K562 (cell line): ENCODE data around the gene SPATS2L. TPM values are rescaled to one million over a fixed set of nuclear protein-coding genes. Genes with fewer than 3 reads are reported as not detected.
A peak's percentile ranks its signal among the peaks of the same experiment; 100 is the strongest.

Source experiments
- ATAC-seq: fragments of 200-7000 bp; cut with Tn5 transposase; 3 replicates; pipeline ENCODE4 v1.9.1; 2020; ENCODE audit warnings: moderate library complexity
- BruUV-seq: library from RNA; stranded (reverse); fragments of 400-500 nt; replicated peaks from 2 replicates; lab custom pipeline; 2021; lab: Mats Ljungman, UMichigan
- CTCF ChIA-PET: fragments of 300-600 bp; formaldehyde crosslinking; extraction: SDS; loops from one replicate; lab custom pipeline; 2021; ENCODE audit warnings: low intra/inter-chr PET ratio; lab: Yijun Ruan, JAX
- POLR2A ChIA-PET: fragments of 300-600, 350-650 bp; sonication (Branson Sonifier 250); formaldehyde crosslinking; extraction: SDS; loops from one replicate; lab custom pipeline; 2021; ENCODE audit warnings: antibody characterized with exemption, inconsistent platforms; lab: Yijun Ruan, JAX
- DNase-seq, 4 experiments: peaks; one replicate each; pipeline versions ENCODE4 v3.0.0 to v3.0.0-alpha.2; 2011 to 2018; ENCODE audit warnings: low spot score in 3 of 4, mixed read lengths in 3 of 4; ENCODE audit errors: extremely low read depth in 1 of 4
- FAIRE-seq: peaks from 2 replicates; lab custom pipeline; 2011; peaks lifted over from hg19 to GRCh38; lab: Jason Lieb, UNC
- H2AFZ ChIP-seq: 2 replicates; pipeline ENCODE4 v1.6.0; 2011; ENCODE audit warnings: low read depth, low read length, control low read depth, inconsistent platforms
- H3K27ac ChIP-seq: fragments of 200-600 bp; 3 replicates; pipeline ENCODE4 v1.8.0; 2011; ENCODE audit warnings: low read depth, mild to moderate bottlenecking, control low read depth, inconsistent platforms, low read length, moderate library complexity, mixed read lengths; ENCODE audit errors: extremely low read depth
- H3K27me3 ChIP-seq, 2 experiments: fragments of 300-600 bp in 1 of 2; 2 replicates in 1 of 2; 3 replicates in 1 of 2; pipeline versions ENCODE4 v1.6.0 to v1.8.0; 2011; ENCODE audit warnings: inconsistent platforms in 2 of 2, low read length in 2 of 2, mild to moderate bottlenecking in 1 of 2, mixed read lengths in 1 of 2, moderate library complexity in 1 of 2; ENCODE audit not compliant: control insufficient read depth in 2 of 2, insufficient read depth in 2 of 2
- H3K36me3 ChIP-seq: fragments of 300-600 bp; 3 replicates; pipeline ENCODE4 v1.8.0; 2011; ENCODE audit warnings: mild to moderate bottlenecking, low read length, inconsistent platforms; ENCODE audit not compliant: control insufficient read depth, insufficient read depth
- H3K4me1 ChIP-seq, 2 experiments: fragments of 200-600 bp in 1 of 2; replicated peaks in 1 of 2; 2 replicates in 1 of 2; 3 replicates in 1 of 2; pipeline versions ENCODE4 v1.5.1 to v1.8.0; 2011; ENCODE audit warnings: inconsistent platforms in 2 of 2, low read length in 2 of 2, mild to moderate bottlenecking in 1 of 2, mixed read lengths in 1 of 2, moderate library complexity in 1 of 2; ENCODE audit not compliant: control insufficient read depth in 2 of 2, insufficient read depth in 2 of 2
- H3K4me2 ChIP-seq: 2 replicates; pipeline ENCODE4 v1.6.1; 2011; ENCODE audit warnings: low read length, control low read depth, inconsistent platforms, mixed read lengths; ENCODE audit not compliant: insufficient read depth
- H3K4me3 ChIP-seq: fragments of 200-600 bp; sonication (generic), shearing (Covaris generic); 2 replicates; pipeline ENCODE4 v1.5.1; 2016; ENCODE audit warnings: control low read depth, inconsistent platforms
- H3K79me2 ChIP-seq: fragments of 200-600 bp; 3 replicates; pipeline ENCODE4 v1.8.0; 2011; ENCODE audit warnings: low read length, inconsistent platforms; ENCODE audit not compliant: control insufficient read depth, insufficient read depth
- H3K9ac ChIP-seq, 2 experiments: 2 replicates each; pipeline versions ENCODE4 v1.6.0 to v1.6.1; 2011; ENCODE audit warnings: low read depth in 2 of 2, low read length in 2 of 2, control low read depth in 1 of 2, inconsistent platforms in 1 of 2, mild to moderate bottlenecking in 1 of 2, mixed read lengths in 1 of 2; ENCODE audit not compliant: insufficient read depth in 1 of 2
- H3K9me1 ChIP-seq: one replicate; pipeline ENCODE4 v1.6.0; 2011; ENCODE audit warnings: inconsistent platforms, mild to moderate bottlenecking, low read length, moderate library complexity; ENCODE audit not compliant: control insufficient read depth, insufficient read depth
- H3K9me3 ChIP-seq: replicated peaks from 2 replicates; pipeline ENCODE4 v1.5.1; 2011; ENCODE audit warnings: low read depth, low read length, inconsistent platforms; ENCODE audit not compliant: control insufficient read depth, insufficient read depth
- H4K20me1 ChIP-seq: replicated peaks from 2 replicates; pipeline ENCODE4 v1.6.1; 2011; ENCODE audit warnings: low read length, inconsistent platforms, mixed read lengths; ENCODE audit not compliant: control insufficient read depth, insufficient read depth
- ARID1B ChIP-seq: fragments of 450-650 bp; IDR thresholded peaks from 2 replicates; pipeline ENCODE4 v1.6.1; 2016; ENCODE audit warnings: antibody characterized with exemption, mild to moderate bottlenecking, inconsistent platforms
- BACH1 ChIP-seq: fragments of 200-800 bp; sonication (Bioruptor generic); IDR thresholded peaks from 2 replicates; pipeline ENCODE4 v1.6.1; 2016; ENCODE audit warnings: missing genetic modification characterization, missing compliant biosample characterization
- CBFA2T2 ChIP-seq: fragments of 450-650 bp; conservative IDR thresholded peaks from 2 replicates; pipeline ENCODE4 v1.6.1; 2017; ENCODE audit warnings: mild to moderate bottlenecking
- CEBPB ChIP-seq: fragments of 450-650 bp; IDR thresholded peaks from 2 replicates; pipeline ENCODE4 v1.6.1; 2016; ENCODE audit warnings: missing genetic modification characterization, missing compliant biosample characterization
- CEBPG ChIP-seq, 3 experiments: fragments of 200-800 bp in 1 of 3; sonication (Bioruptor generic) in 1 of 3; sonication (generic) in 1 of 3; formaldehyde crosslinking in 1 of 3; IDR thresholded peaks in 2 of 3; conservative IDR thresholded peaks in 1 of 3; 2 replicates each; pipeline versions ENCODE4 v1.6.1 to v1.8.0; 2016 to 2022; ENCODE audit warnings: missing compliant biosample characterization in 2 of 3, missing genetic modification characterization in 2 of 3, mild to moderate bottlenecking in 1 of 3, missing genetic modification reagents in 1 of 3
- CREBBP ChIP-seq: IDR thresholded peaks from one replicate; pipeline ENCODE4 v1.6.1; 2012; ENCODE audit warnings: low read depth, mild to moderate bottlenecking, control low read depth, inconsistent platforms, low read length
- ELF1 ChIP-seq: fragments of 200-800 bp; sonication (Bioruptor generic); IDR thresholded peaks from 2 replicates; pipeline ENCODE4 v1.6.1; 2016; ENCODE audit warnings: missing genetic modification characterization, missing compliant biosample characterization
- ETV1 ChIP-seq: fragments of 450-650 bp; conservative IDR thresholded peaks from 2 replicates; pipeline ENCODE4 v1.6.1; 2016; ENCODE audit warnings: missing genetic modification characterization, control low read depth, low read depth, missing compliant biosample characterization
- FOSL1 ChIP-seq: fragments of 200-800 bp; sonication (Bioruptor generic); conservative IDR thresholded peaks from 2 replicates; pipeline ENCODE4 v1.6.1; 2016; ENCODE audit warnings: missing genetic modification characterization, missing compliant biosample characterization
- JUND ChIP-seq, 2 experiments: IDR thresholded peaks; 2 replicates in 1 of 2; 3 replicates in 1 of 2; pipeline ENCODE4 v1.6.1; 2011; ENCODE audit warnings: borderline replicate concordance in 2 of 2, low read depth in 2 of 2, low read length in 2 of 2, improper control_type of control experiment in 1 of 2, missing biosample characterization in 1 of 2, missing genetic modification characterization in 1 of 2, missing genetic modification reagents in 1 of 2
- LEF1 ChIP-seq: fragments of 450-650 bp; IDR thresholded peaks from 2 replicates; pipeline ENCODE4 v1.6.1; 2016; ENCODE audit warnings: mild to moderate bottlenecking
- MAFG ChIP-seq: fragments of 450-650 bp; conservative IDR thresholded peaks from 2 replicates; pipeline ENCODE4 v1.6.1; 2016; ENCODE audit warnings: missing genetic modification characterization, missing compliant biosample characterization
- MAFK ChIP-seq: IDR thresholded peaks from 2 replicates; pipeline ENCODE4 v1.6.1; 2011; ENCODE audit warnings: low read length, improper control_type of control experiment
- MEIS2 ChIP-seq: fragments of 450-650 bp; IDR thresholded peaks from 2 replicates; pipeline ENCODE4 v1.6.1; 2014; ENCODE audit warnings: mild to moderate bottlenecking; ENCODE audit not compliant: partially characterized antibody
- NCOA6 ChIP-seq: fragments of 450-650 bp; IDR thresholded peaks from 2 replicates; pipeline ENCODE4 v1.6.1; 2017; ENCODE audit warnings: mild to moderate bottlenecking
- NFE2 ChIP-seq: IDR thresholded peaks from 2 replicates; pipeline ENCODE4 v1.6.1; 2014; ENCODE audit warnings: antibody characterized with exemption, low read depth
- RBM34 ChIP-seq: fragments of 200-400 bp; formaldehyde crosslinking; IDR thresholded peaks from 2 replicates; pipeline ENCODE4 v1.6.1; 2018; ENCODE audit warnings: low read length, borderline replicate concordance; ENCODE audit not compliant: insufficient read depth
- SMARCA4 ChIP-seq: fragments of 450-650 bp; IDR thresholded peaks from 2 replicates; pipeline ENCODE4 v1.6.1; 2016
- SMARCE1 ChIP-seq: fragments of 450-650 bp; IDR thresholded peaks from 2 replicates; pipeline ENCODE4 v1.7.1; 2016; ENCODE audit warnings: mild to moderate bottlenecking
- TFAM ChIP-seq: fragments of 250-450 bp; sonication (Bioruptor Pico); conservative IDR thresholded peaks from 2 replicates; pipeline ENCODE4 v1.5.0; 2021; ENCODE audit warnings: mild to moderate bottlenecking, moderate library complexity
- ZNF175 ChIP-seq: fragments of 200-800 bp; sonication (Bioruptor generic); IDR thresholded peaks from 2 replicates; pipeline ENCODE4 v1.6.1; 2016; ENCODE audit warnings: low read depth, mild to moderate bottlenecking, missing genetic modification characterization, missing compliant biosample characterization
- WGBS: fragments of 100-300 bp; shearing (Covaris generic); methylation state at CpG from one replicate; pipeline ENCODE4 v1.1.6; 2016; ENCODE audit warnings: low coverage, mixed read lengths; ENCODE audit not compliant: insufficient coverage; ENCODE audit errors: missing lambda C conversion rate; 5-methylcytosine and 5-hydroxymethylcytosine counted together
- in situ Hi-C: fragments of 300-500 bp; cut with MboI; formaldehyde crosslinking; loops from 4 replicates; pipeline ENCODE4 v1.15.0; 2018; ENCODE audit warnings: inconsistent platforms, mixed read lengths
- intact Hi-C: fragments of 100-400 bp; cut with micrococcal nuclease; formaldehyde crosslinking; loops from 2 replicates; pipeline ENCODE4 v1.14.2; 2022
- polyA plus RNA-seq, 8 experiments: library from polyadenylated mRNA; depleted of rRNA in 4 of 8; stranded (reverse) in 5 of 8; unstranded in 3 of 8; fragments of >200 nt; fragmentation: Nextera tagmentation in 2 of 8; fragmentation: Illumina TruSeq in 1 of 8; extraction: Ambion mirVana in 2 of 8; extraction: Trizol in 1 of 8; gene quantifications; 2 replicates each; pipeline versions ENCODE4 v1.2.1 to v1.2.3, GENCODE V29; 2011 to 2014; ENCODE audit warnings: inconsistent platforms in 1 of 8, missing spikeins in 1 of 8
- total RNA-seq, 7 experiments: library from RNA; depleted of rRNA in 6 of 7; stranded (reverse); fragments of >200 nt in 6 of 7; fragmentation: Illumina TruSeq in 2 of 7; extraction: Trizol in 2 of 7; gene quantifications; 2 replicates each; pipeline versions ENCODE4 v1.2.1 to v1.2.3, GENCODE V29; 2011 to 2021; ENCODE audit warnings: low replicate concordance in 1 of 7
- TF ChIP-seq, protein P1 (sequence below): fragments of 200-800 bp; sonication (Bioruptor generic); IDR thresholded peaks from 2 replicates; pipeline ENCODE4 v1.6.1; 2017; ENCODE audit warnings: missing genetic modification characterization, missing compliant biosample characterization

The SPATS2L gene
- total and polyA plus RNA-seq, 9 of the 15 experiments (the other 6 are each of a cell fraction or from before 2014, with no cell fraction given), result 11.3 to 41.5 (median 24.9) TPM

DNA sequence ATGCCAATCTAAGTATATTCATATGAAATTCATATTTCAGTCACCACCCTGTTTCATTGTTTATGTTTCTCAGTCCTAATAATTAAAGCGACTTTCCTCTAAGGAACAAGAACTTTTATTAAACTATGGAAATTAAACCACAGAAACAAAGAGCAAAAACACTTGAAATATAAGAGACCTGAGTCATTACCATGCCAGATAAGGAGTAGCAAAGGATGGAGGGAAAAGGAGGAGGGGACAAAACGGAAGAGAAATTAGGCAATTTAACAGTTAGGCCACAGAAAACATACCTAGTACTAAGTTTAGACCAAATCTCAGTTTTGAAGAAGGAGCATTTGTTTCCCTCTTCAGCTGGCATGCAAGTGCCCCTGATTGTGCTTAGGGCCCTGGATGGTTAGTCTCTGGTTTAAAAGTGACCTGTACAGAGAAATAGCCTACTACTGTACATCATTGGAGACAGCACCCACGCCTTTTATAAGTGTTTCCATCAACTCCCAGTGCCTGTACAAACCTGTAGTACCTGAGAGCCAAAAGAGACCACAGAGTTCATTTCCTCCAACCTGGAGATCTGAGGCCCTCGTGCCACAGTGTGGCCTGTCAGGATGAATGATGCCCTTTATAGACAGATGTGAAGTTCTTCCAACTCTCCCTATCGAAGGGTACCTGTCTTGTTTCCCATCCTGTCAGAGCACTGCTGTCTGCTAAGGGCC lies 74.5 kb downstream of the SPATS2L start:
- H3K4me1 ChIP-seq, result peaks cover 2 to 54% of the 10 kb centered on the region in 2 experiments; a peak in 4 of 5 replicates
- peak overlapping the region; percentile 73 for H2AFZ ChIP-seq
- H3K9me3 ChIP-seq, result no peaks in the 10 kb centered on the region
- no peaks in the 10 kb centered on the region for H3K36me3 ChIP-seq
- CTCF ChIA-PET, result no interaction called here
- no peaks in the 10 kb centered on the region for H3K27me3 ChIP-seq
- intact Hi-C loops (no loop called here), in situ Hi-C loops (no loop called here)
- DNase-seq (peak; percentile 14 to 53 (median 26)), ATAC-seq (peak; percentile 57), FAIRE-seq (peak; percentile 51)
- H3K9ac ChIP-seq, result peak overlapping the region in 1 of 2 experiments; percentile 36; a peak in 1 of 4 replicates
- no peaks in the 10 kb centered on the region for H4K20me1 ChIP-seq
- no peaks in the 10 kb centered on the region for H3K9me1 ChIP-seq
- BruUV-seq, result no TSS peak
- no peak overlapping the region for H3K4me3 ChIP-seq
- peak overlapping the region; percentile 58 for H3K27ac ChIP-seq
- POLR2A ChIA-PET, result no interaction called here
- 18% methylated on average over 5 of the region's 5 CpGs for WGBS
- H3K79me2 ChIP-seq, result peaks cover 3% of the 10 kb centered on the region; the same call in 1 of the 3 replicates
- peak overlapping the region; percentile 39; the same call in 1 of the 2 replicates for H3K4me2 ChIP-seq
- TF ChIP-seq RBM34 (no peak), NCOA6 (no peak), MEIS2 (peak; percentile 46), CEBPG (CRISPR knock-in tag; IDR thresholded peaks at IDR 0.05) (no peak), CEBPG (tag; conservative IDR thresholded peaks at IDR 0.05 in 1 of 2, IDR thresholded peaks at IDR 0.05 in 1 of 2) (peak; percentile 54 to 61; a peak in 3 of 4 replicates), ARID1B (peak; percentile 47), CBFA2T2 (no peak), ELF1 (tag) (0 out of 2 replicates have a peak, but pooled peaks have one; percentile 21), CREBBP (no peak), LEF1 (peak; percentile 34; the same call in 1 of the 2 replicates), CEBPB (tag) (peak; percentile 61), ZNF175 (peak; percentile 53; the same call in 1 of the 2 replicates), ETV1 (tag) (0 out of 2 replicates have a peak, but pooled peaks have one; percentile 40), FOSL1 (tag) (peak; percentile 80), BACH1 (tag) (peak; percentile 49; the same call in 1 of the 2 replicates), JUND (IDR thresholded peaks at IDR 0.05; ENCODE audit: borderline replicate concordance, low read depth, low read length) (peak; percentile 61; the same call in 1 of the 2 replicates), JUND (tag; IDR thresholded peaks at IDR 0.05; ENCODE audit: borderline replicate concordance, low read depth, low read length) (0 out of 3 replicates have a peak, but pooled peaks have one; percentile 34), NFE2 (peak; percentile 84), SMARCA4 (peak; percentile 62; the same call in 1 of the 2 replicates), SMARCE1 (peak; percentile 61; the same call in 1 of the 2 replicates), MAFK (peak; percentile 20; the same call in 1 of the 2 replicates), TFAM (CRISPR knock-in tag) (no peak), MAFG (peak; percentile 52; the same call in 1 of the 2 replicates)
- TF ChIP-seq, protein P1, sequence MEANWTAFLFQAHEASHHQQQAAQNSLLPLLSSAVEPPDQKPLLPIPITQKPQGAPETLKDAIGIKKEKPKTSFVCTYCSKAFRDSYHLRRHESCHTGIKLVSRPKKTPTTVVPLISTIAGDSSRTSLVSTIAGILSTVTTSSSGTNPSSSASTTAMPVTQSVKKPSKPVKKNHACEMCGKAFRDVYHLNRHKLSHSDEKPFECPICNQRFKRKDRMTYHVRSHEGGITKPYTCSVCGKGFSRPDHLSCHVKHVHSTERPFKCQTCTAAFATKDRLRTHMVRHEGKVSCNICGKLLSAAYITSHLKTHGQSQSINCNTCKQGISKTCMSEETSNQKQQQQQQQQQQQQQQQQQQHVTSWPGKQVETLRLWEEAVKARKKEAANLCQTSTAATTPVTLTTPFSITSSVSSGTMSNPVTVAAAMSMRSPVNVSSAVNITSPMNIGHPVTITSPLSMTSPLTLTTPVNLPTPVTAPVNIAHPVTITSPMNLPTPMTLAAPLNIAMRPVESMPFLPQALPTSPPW (CRISPR knock-in tag), result peak; percentile 43; the same call in 1 of the 2 replicates
